K562 (cell line): ENCODE measurements around the gene MSMO1.

ENCODE experiments used
- ATF3 ChIP-seq, 2 experiments: fragments of 450-650 bp in 1 of 2; sonication (generic) in 1 of 2; formaldehyde crosslinking in 1 of 2; IDR thresholded peaks in 1 of 2; conservative IDR thresholded peaks in 1 of 2; 2 replicates each; pipeline versions ENCODE4 v1.6.1 to v1.8.1; 2016 to 2023; ENCODE audit warnings: mild to moderate bottlenecking in 2 of 2, moderate library complexity in 2 of 2, inconsistent platforms in 1 of 2, missing genetic modification reagents in 1 of 2
- CREM ChIP-seq: IDR thresholded peaks from 2 replicates; pipeline ENCODE4 v1.6.1; 2014; ENCODE audit warnings: antibody characterized with exemption, low read depth
- CTCF ChIP-seq, 3 experiments: IDR thresholded peaks in 2 of 3; conservative IDR thresholded peaks in 1 of 3; 2 replicates each; pipeline ENCODE4 v1.5.1; 2011 to 2012; ENCODE audit warnings: low read length in 3 of 3, mild to moderate bottlenecking in 3 of 3, control low read depth in 2 of 3, improper control_type of control experiment in 1 of 3, inconsistent platforms in 1 of 3, low read depth in 1 of 3, mixed read lengths in 1 of 3, moderate library complexity in 1 of 3; ENCODE audit not compliant: insufficient read depth in 2 of 3
- ELK3 ChIP-seq: fragments of 450-650 bp; formaldehyde crosslinking; IDR thresholded peaks from 2 replicates; pipeline ENCODE4 v1.4.0; 2020; ENCODE audit warnings: mild to moderate bottlenecking
- HDAC1 ChIP-seq, 2 experiments: fragments of 450-650 bp; IDR thresholded peaks; 2 replicates each; pipeline ENCODE4 v1.6.1; 2016 to 2017; ENCODE audit warnings: inconsistent platforms in 1 of 2, mild to moderate bottlenecking in 1 of 2, moderate library complexity in 1 of 2
- NR2C2 ChIP-seq, 2 experiments: fragments of 200-800 bp in 1 of 2; sonication (Bioruptor generic) in 1 of 2; sonication (generic) in 1 of 2; formaldehyde crosslinking in 1 of 2; IDR thresholded peaks; 2 replicates each; pipeline versions ENCODE4 v1.6.1 to v1.8.0; 2016 to 2022; ENCODE audit warnings: mild to moderate bottlenecking in 1 of 2, missing compliant biosample characterization in 1 of 2, missing genetic modification characterization in 1 of 2, missing genetic modification reagents in 1 of 2
- TAF7 ChIP-seq: fragments of 450-650 bp; IDR thresholded peaks from 2 replicates; pipeline ENCODE4 v1.6.1; 2016; ENCODE audit warnings: missing genetic modification characterization, missing compliant biosample characterization
- USF2 ChIP-seq: sonication (generic); formaldehyde crosslinking; IDR thresholded peaks from 2 replicates; pipeline ENCODE4 v1.5.0; 2020; ENCODE audit warnings: missing genetic modification reagents
- ZBTB9 ChIP-seq: fragments of 450-650 bp; formaldehyde crosslinking; IDR thresholded peaks from 2 replicates; pipeline ENCODE4 v1.4.0; 2020; ENCODE audit warnings: mild to moderate bottlenecking, moderate library complexity

- no peak for TF ChIP-seq ATF3 (IDR thresholded peaks at IDR 0.05)
- TF ChIP-seq ATF3 (CRISPR knock-in tag; conservative IDR thresholded peaks at IDR 0.05): no peak
- no peak for TF ChIP-seq ZBTB9 (CRISPR knock-in tag)
- TF ChIP-seq NR2C2 (CRISPR knock-in tag; IDR thresholded peaks at IDR 0.05): no peak
- TF ChIP-seq NR2C2 (tag; IDR thresholded peaks at IDR 0.05): no peak
- no peak for TF ChIP-seq TAF7 (tag)
- no peak for TF ChIP-seq HDAC1 (IDR thresholded peaks at IDR 0.05)
- peak in 2 of 3 experiments; percentile 7 to 68; a peak in 2 of 6 replicates for TF ChIP-seq CTCF (IDR thresholded peaks at IDR 0.05 in 2 of 3, conservative IDR thresholded peaks at IDR 0.05 in 1 of 3; ENCODE audit: insufficient read depth in 2 of 3, low read depth in 1 of 3, low read length in 3 of 3)
- no peak for TF ChIP-seq ELK3
- no peak for TF ChIP-seq CREM
- TF ChIP-seq USF2 (CRISPR knock-in tag): no peak
These were observed 51.5 kb downstream of the MSMO1 start, which contains the start of gene CPE for GRCh38 chr4:165378745-165379677.
